Panc1 (cell line): Measurements from ENCODE around the gene GAB1. TPM values are rescaled to one million over a fixed set of nuclear protein-coding genes. Genes with fewer than 3 reads are reported as not detected.

Experiments
- ATAC-seq: fragments of 200-7000 bp; cut with Tn5 transposase; 2 replicates; pipeline ENCODE4 v1.9.1; 2020; ENCODE audit warnings: mild to moderate bottlenecking, moderate library complexity
- BruUV-seq: library from RNA; stranded (reverse); fragments of 400-500 nt; replicated peaks from 2 replicates; lab custom pipeline; 2021; lab: Mats Ljungman, UMichigan
- CTCF ChIA-PET: fragments of 300-600 bp; sonication (Branson Sonifier 250); formaldehyde crosslinking; loops from one replicate; lab custom pipeline; 2022; ENCODE audit warnings: antibody characterized with exemption; lab: Charles Lee
- POLR2A ChIA-PET: fragments of 300-600 bp; sonication (Branson Sonifier 250); formaldehyde crosslinking; loops from one replicate; lab custom pipeline; 2022; ENCODE audit warnings: antibody characterized with exemption; lab: Charles Lee
- DNase-seq: peaks from one replicate; pipeline ENCODE4 v3.0.0-alpha.2; 2010; ENCODE audit warnings: low read depth, low spot score
- H3K27ac ChIP-seq: 2 replicates; pipeline ENCODE4 v1.5.1; 2011; ENCODE audit warnings: mild to moderate bottlenecking, low read length, inconsistent platforms
- H3K27me3 ChIP-seq: fragments of 200-500 bp; sonication (Bioruptor generic); 2 replicates; pipeline ENCODE4 v1.6.0; 2014; ENCODE audit warnings: low read length, inconsistent platforms; ENCODE audit not compliant: control insufficient read depth, insufficient read depth
- H3K36me3 ChIP-seq: fragments of 200-500 bp; sonication (Bioruptor generic); 2 replicates; pipeline ENCODE4 v1.5.1; 2014; ENCODE audit warnings: inconsistent platforms, mild to moderate bottlenecking, low read length, moderate library complexity; ENCODE audit not compliant: control insufficient read depth, insufficient read depth
- H3K4me1 ChIP-seq: 2 replicates; pipeline ENCODE4 v1.5.1; 2011; ENCODE audit warnings: inconsistent platforms, mild to moderate bottlenecking, low read length, moderate library complexity; ENCODE audit not compliant: control insufficient read depth, insufficient read depth
- H3K4me3 ChIP-seq, 2 experiments: 2 replicates each; pipeline ENCODE4 v1.5.1; 2011 to 2012; ENCODE audit warnings: low read depth in 2 of 2, low read length in 2 of 2, mild to moderate bottlenecking in 2 of 2, inconsistent platforms in 1 of 2, moderate library complexity in 1 of 2
- H3K9me3 ChIP-seq: fragments of 200-500 bp; sonication (Bioruptor generic); 2 replicates; pipeline ENCODE4 v1.5.1; 2014; ENCODE audit warnings: low read depth, mild to moderate bottlenecking, inconsistent platforms, low read length, moderate library complexity; ENCODE audit not compliant: control insufficient read depth, insufficient read depth
- CTCF ChIP-seq: fragments of 450-650 bp; IDR thresholded peaks from 2 replicates; pipeline ENCODE4 v1.5.1; 2017; ENCODE audit warnings: mild to moderate bottlenecking
- POLR2AphosphoS5 ChIP-seq: IDR thresholded peaks from 2 replicates; pipeline ENCODE4 v1.6.1; 2012; ENCODE audit warnings: mild to moderate bottlenecking, low read depth, low read length, moderate library complexity
- REST ChIP-seq, 2 experiments: IDR thresholded peaks; 2 replicates each; pipeline ENCODE4 v1.6.1; 2011 to 2012; ENCODE audit warnings: low read depth in 2 of 2, control low read depth in 1 of 2, low read length in 1 of 2, mild to moderate bottlenecking in 1 of 2, moderate library complexity in 1 of 2; ENCODE audit not compliant: insufficient read depth in 1 of 2
- SIN3A ChIP-seq: IDR thresholded peaks from 2 replicates; pipeline ENCODE4 v1.6.1; 2012; ENCODE audit warnings: low read depth, mild to moderate bottlenecking, low read length, moderate library complexity, borderline replicate concordance; ENCODE audit not compliant: insufficient read depth
- TCF7L2 ChIP-seq: IDR thresholded peaks from 2 replicates; pipeline ENCODE4 v1.6.1; 2011; ENCODE audit warnings: mild to moderate bottlenecking, low read depth, low read length, inconsistent platforms
- in situ Hi-C: cut with HindIII; loops from 2 replicates; pipeline ENCODE4 v1.10.0; 2016; ENCODE audit warnings: low sequenced_read_pairs, low pct_unique_long_range_greater_than_20kb
- intact Hi-C: fragments of 100-400 bp; cut with micrococcal nuclease; formaldehyde crosslinking; loops from one replicate; pipeline ENCODE4 v1.10.0; 2022; ENCODE audit not compliant: unreplicated experiment
- total RNA-seq: library from RNA; stranded (reverse); gene quantifications from one replicate; pipeline ENCODE4 v1.2.1, GENCODE V29; 2021; ENCODE audit not compliant: unreplicated experiment

The GAB1 gene
- total RNA-seq, 1 experiment from 2014 or later, result 2.8 TPM

- no peaks in the 10 kb centered on the region for H3K36me3 ChIP-seq
- no peaks in the 10 kb centered on the region for H3K9me3 ChIP-seq
- no peaks in the 10 kb centered on the region for H3K4me1 ChIP-seq
- no peak overlapping the region for H3K4me3 ChIP-seq
- H3K27me3 ChIP-seq, result no peaks in the 10 kb centered on the region
- intact Hi-C loops, result no loop called here
- TF ChIP-seq POLR2AphosphoS5, result no peak
- no peak for TF ChIP-seq TCF7L2
- TF ChIP-seq CTCF, result no peak
- TF ChIP-seq REST (IDR thresholded peaks at IDR 0.05; ENCODE audit: insufficient read depth in 1 of 2, low read depth in 2 of 2, low read length in 1 of 2), result no peak
- no peak for TF ChIP-seq SIN3A
- in situ Hi-C loops, result no loop called here
- BruUV-seq, result no TSS peak
- ATAC-seq, result no peak
- CTCF ChIA-PET, result no interaction called here
- no peak overlapping the region for H3K27ac ChIP-seq
- POLR2A ChIA-PET, result no interaction called here
- DNase-seq, result no peak
Observed at GRCh38 chr4:143300860-143301259, 35.8 kb upstream of the GAB1 start.

GRCh38 chr4:143302536-143302935, 34.1 kb upstream of the GAB1 start:
- DNase-seq (no peak), ATAC-seq (no peak)
- H3K27ac ChIP-seq, result no peak overlapping the region
- H3K27me3 ChIP-seq, result no peaks in the 10 kb centered on the region
- no peak overlapping the region for H3K4me3 ChIP-seq
- ChIA-PET POLR2A (no interaction called here), CTCF (no interaction called here)
- no TSS peak for BruUV-seq
- no peak for TF ChIP-seq REST (IDR thresholded peaks at IDR 0.05; ENCODE audit: insufficient read depth in 1 of 2, low read depth in 2 of 2, low read length in 1 of 2)
- TF ChIP-seq POLR2AphosphoS5, result no peak
- TF ChIP-seq SIN3A, result no peak
- TF ChIP-seq TCF7L2, result no peak
- TF ChIP-seq CTCF, result no peak
- no peaks in the 10 kb centered on the region for H3K4me1 ChIP-seq
- H3K36me3 ChIP-seq, result no peaks in the 10 kb centered on the region
- intact Hi-C loops, result no loop called here
- no peaks in the 10 kb centered on the region for H3K9me3 ChIP-seq
- in situ Hi-C loops, result no loop called here
